Activated naive CD4-positive, alpha-beta T cell treated with anti-CD3 and anti-CD28 coated beads, Interleukin-2, amount 10 ng/mL, durations not matched to agents 7 days and 5 days (primary cell): ENCODE data around the gene LMCD1.
A peak's percentile ranks its signal among the peaks of the same experiment; 100 is the strongest.

Source experiments
- CTCF ChIA-PET: fragments of 350-600 bp; sonication (Branson Sonifier 250); formaldehyde crosslinking; loops from one replicate; lab custom pipeline; 2021; ENCODE audit warnings: antibody characterized with exemption; lab: Charles Lee
- DNase-seq: peaks from one replicate; pipeline ENCODE4 v3.0.0-alpha.2; 2020
- H3K27ac Mint-ChIP-seq: one replicate; pipeline ENCODE4 v1.8.0; 2021; ENCODE audit warnings: mild to moderate bottlenecking, moderate library complexity, mixed read lengths
- H3K27me3 Mint-ChIP-seq: one replicate; pipeline ENCODE4 v1.8.0; 2021; ENCODE audit warnings: mild to moderate bottlenecking, mixed read lengths
- H3K36me3 Mint-ChIP-seq: one replicate; pipeline ENCODE4 v1.8.0; 2021; ENCODE audit warnings: mixed read lengths
- H3K4me1 Mint-ChIP-seq: one replicate; pipeline ENCODE4 v1.8.0; 2021; ENCODE audit warnings: mixed read lengths
- H3K4me3 Mint-ChIP-seq: one replicate; pipeline ENCODE4 v1.8.0; 2021; ENCODE audit warnings: mild to moderate bottlenecking, moderate library complexity, mixed read lengths
- H3K9me3 Mint-ChIP-seq: one replicate; pipeline ENCODE4 v1.8.0; 2021; ENCODE audit warnings: mixed read lengths

The LMCD1 gene

DNA sequence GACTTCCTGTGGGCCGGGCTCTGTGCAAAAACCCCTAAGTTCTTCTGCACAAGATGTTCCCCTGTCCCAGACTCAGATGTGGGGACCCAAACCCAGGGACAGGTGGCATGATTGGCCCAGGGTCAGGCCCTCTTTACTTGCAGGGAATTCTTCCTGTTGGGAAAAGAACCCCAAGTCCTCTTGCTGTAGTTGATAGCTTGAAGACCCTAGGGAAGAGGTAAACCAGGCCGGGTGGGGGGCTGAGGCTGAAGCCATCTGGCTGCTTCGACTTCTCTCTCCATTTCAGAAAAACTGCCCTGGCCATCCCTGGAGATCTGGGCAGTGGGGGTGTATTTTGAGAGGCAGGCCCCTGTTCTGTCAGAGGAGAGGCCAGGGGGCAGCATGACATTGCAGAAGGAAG lies 119.5 kb downstream of the LMCD1 start:
- Mint-ChIP-seq H3K27me3 (peaks cover 6% of the 10 kb centered on the region), H3K4me1 (peaks cover 7% of the 10 kb centered on the region), H3K27ac (no peak overlapping the region), H3K36me3 (no peaks in the 10 kb centered on the region), H3K9me3 (no peaks in the 10 kb centered on the region), H3K4me3 (no peak overlapping the region)
- DNase-seq: no peak
- CTCF ChIA-PET: no interaction called here

DNA sequence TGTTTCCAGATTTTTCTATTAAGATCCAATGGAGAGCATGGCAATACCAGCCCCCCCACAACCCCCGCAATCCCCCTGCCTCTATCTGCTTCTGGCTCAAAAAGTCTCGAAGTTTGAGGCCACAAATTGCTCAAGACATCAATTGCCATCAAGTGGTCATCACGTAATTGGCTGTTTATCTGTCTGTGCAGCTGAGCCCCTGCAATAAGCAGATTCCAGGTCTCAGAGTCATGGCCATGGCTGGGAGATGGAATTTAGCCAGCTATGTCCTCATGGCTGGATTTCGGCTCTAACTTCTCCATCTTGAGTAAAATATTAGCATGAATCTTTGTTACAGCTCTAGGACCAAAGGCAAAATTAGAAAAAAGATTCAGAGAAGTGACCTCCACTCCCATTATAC lies 120.2 kb downstream of the LMCD1 start:
- no peak for DNase-seq
- Mint-ChIP-seq H3K27me3 (peaks cover 6% of the 10 kb centered on the region), H3K27ac (no peak overlapping the region), H3K36me3 (no peaks in the 10 kb centered on the region), H3K4me3 (no peak overlapping the region), H3K4me1 (peaks cover 7% of the 10 kb centered on the region), H3K9me3 (no peaks in the 10 kb centered on the region)
- CTCF ChIA-PET: interaction anchor here (1.2 to 1.3 kb wide), 3 partner anchors 178 to 297 kb away, joined by 3 to 4 read pairs (median 3); no protein-coding TSS in a partner anchor

DNA sequence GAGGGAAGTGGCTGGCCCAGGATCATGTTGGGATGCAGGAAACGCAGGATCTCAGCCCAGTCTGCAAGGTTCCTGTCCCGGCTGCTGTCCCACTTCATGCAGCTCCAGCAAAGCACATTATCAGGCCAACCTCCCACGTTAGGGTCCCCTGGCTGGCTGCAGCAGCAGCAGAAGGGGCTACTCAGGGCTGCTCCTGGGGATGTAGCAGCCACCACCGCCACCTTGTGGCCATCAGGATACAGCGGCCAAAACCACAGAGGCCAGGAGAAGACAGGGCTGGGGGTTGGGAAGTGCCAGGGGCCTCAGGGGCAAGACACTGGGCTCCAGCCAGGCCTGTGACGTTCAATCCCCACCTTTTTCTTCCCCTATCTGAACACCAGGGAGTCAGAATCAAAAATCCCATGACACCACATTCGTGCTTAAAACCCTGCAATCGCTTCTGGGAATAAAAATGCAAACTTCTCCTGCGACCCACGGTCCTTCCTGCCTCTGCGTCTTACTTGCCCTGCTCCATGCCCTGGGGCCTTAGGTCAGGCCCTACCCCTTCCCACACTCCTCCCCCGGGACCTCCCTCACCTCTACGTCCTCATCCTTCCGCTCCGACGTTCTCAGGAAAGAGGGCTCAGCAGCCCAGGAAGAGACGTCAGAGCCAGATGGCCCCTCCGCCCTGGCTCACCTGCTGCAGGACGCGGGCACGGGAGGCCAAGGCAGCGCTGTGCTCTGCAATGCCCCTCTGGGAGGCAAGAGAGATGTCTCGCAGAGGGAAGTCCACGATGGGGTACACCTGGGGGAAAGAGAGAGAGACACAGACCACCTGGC lies 121.5 kb downstream of the LMCD1 start:
- peak; percentile 53 for DNase-seq
- Mint-ChIP-seq H3K27ac (no peak overlapping the region), H3K36me3 (no peaks in the 10 kb centered on the region), H3K4me1 (peaks cover 7% of the 10 kb centered on the region), H3K4me3 (peak overlapping the region; percentile 7), H3K9me3 (no peaks in the 10 kb centered on the region), H3K27me3 (peaks cover 6% of the 10 kb centered on the region)
- CTCF ChIA-PET: interaction anchor here (1.2 to 1.3 kb wide), 4 partner anchors 179 to 298 kb away, joined by 3 to 4 read pairs (median 4); no protein-coding TSS in a partner anchor

DNA sequence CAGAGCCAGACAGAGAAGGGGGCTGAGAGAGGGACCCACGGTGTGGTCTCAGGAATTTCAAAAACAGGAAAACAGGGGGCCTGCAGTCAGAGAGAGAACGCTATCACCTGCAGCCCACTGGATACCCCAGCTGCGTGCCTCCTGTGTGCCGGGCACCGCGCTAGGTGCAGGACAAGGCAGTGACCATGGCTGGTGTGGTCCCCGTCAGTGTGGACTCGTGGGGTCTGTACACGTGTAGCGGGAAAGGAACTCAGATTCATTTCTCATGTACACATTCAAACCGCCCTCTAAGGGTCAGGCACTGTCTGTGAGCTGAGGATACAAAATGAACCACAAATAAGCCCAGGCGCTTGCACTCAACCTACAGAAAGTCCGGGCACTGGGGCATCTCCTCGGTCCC lies 122.1 kb downstream of the LMCD1 start:
- CTCF ChIA-PET: interaction anchor here (1.2 kb wide), 1 partner anchor 182 kb away, joined by 4 read pairs; no protein-coding TSS in a partner anchor
- Mint-ChIP-seq H3K4me1 (peaks cover 7% of the 10 kb centered on the region), H3K9me3 (no peaks in the 10 kb centered on the region), H3K27ac (no peak overlapping the region), H3K27me3 (peaks cover 6% of the 10 kb centered on the region), H3K4me3 (no peak overlapping the region), H3K36me3 (no peaks in the 10 kb centered on the region)
- DNase-seq: no peak
